K562 treated with DMSO at 1 percent for 12 hours (cell line): ENCODE results near the gene IFI6. TPM values are rescaled to one million over a fixed set of nuclear protein-coding genes. Genes with fewer than 3 reads are reported as not detected.

Experiments used
- total RNA-seq: library from RNA; unstranded; fragments of 300-600 nt; gene quantifications from 2 replicates; pipeline ENCODE4 v1.2.3, GENCODE V29; 2022; ENCODE audit not compliant: insufficient read depth

The IFI6 gene, protein sequence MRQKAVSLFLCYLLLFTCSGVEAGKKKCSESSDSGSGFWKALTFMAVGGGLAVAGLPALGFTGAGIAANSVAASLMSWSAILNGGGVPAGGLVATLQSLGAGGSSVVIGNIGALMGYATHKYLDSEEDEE
- 39.8 and 41.9 TPM in 2 replicates for total RNA-seq

DNA sequence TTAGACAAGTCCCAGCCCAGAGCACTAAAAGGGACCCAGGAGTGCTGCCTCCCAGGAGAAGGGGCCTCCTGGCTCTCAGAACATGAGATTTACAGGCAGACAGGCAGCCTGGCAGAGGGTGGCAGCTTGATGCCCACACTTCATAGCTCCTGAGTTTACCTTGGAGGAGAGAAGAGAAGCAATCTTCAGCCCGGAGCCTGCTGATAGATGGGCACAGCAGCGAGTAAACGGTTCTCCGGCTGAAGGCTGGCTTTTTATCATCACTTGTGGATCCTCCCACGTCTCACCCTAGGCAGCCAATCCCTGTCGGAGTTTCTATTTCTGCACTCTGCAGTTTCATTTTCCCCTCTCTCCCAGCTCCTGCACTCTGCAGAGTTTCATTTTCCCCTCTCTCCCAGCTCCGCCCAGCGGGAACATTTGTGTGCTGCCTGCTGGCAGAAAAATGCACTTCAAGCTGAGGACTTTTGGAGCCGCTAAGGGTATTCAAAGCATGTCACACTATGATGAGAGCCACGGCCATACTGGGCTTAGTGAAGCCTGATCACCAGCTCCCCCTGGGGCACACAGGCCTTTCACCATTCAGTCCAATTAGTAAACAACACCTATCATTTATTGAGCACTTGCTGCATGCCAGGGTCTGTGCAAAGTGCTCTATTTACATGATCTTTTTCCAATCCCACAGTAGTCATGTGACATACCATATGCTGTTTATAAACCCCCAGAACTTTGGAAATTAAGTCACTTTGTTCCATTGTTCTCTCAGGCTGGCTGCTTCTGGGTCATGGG, at the start of gene IFI6:
TSS of gene IFI6 (minus strand) at position 229 of the 786 bp plus-strand sequence. CDS start 2,878 bp downstream, outside the sequence.

DNA sequence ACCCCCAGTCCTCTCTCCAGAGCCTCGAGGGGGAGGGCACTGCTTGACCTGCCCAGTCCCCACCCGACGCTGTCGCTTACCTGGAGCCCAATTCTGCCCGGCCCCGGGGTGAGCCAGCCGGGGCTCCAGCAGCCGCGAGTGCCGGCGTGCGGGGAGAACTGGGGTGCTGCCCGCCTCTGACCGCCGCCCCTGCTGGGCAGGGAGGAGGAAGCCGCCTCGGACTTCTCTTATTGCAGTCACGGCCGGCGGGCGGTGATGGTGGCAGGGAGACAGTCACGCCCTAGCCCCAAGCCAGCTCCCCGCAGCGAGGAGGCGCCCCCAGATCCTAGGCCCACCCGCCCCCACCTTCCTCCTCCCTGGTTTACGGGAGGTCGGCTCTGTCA, 37.0 kb downstream of the IFI6 start, which contains the start of gene FGR:
TSS of gene FGR (minus strand) at position 201 of the 383 bp plus-strand sequence. CDS start 11,269 bp downstream, outside the sequence.

Other genes with a start within 250 kb of the IFI6 start
- 36.0 and 96.4 TPM in 2 replicates for gene WASF2, start 182.0 kb downstream of the IFI6 start, total RNA-seq
- gene AHDC1, start 68.0 kb downstream of the IFI6 start, total RNA-seq = 13.4 and 23.6 TPM in 2 replicates
- not detected in 2 replicates for gene FGR, start 37.0 kb downstream of the IFI6 start, total RNA-seq
- 4.2 and 6.7 TPM in 2 replicates for gene FAM76A, start 53.8 kb upstream of the IFI6 start, total RNA-seq
- 20.4 and 44.0 TPM in 2 replicates for gene STX12, start 101.0 kb upstream of the IFI6 start, total RNA-seq
- 24.1 and 61.2 TPM in 2 replicates for gene PPP1R8, start 158.6 kb upstream of the IFI6 start, total RNA-seq
- gene THEMIS2, start 200.4 kb upstream of the IFI6 start, total RNA-seq = 11.1 and 14.5 TPM in 2 replicates
- gene RPA2, start 242.4 kb upstream of the IFI6 start, total RNA-seq = 95.5 and 121 TPM in 2 replicates